Gastrocnemius medialis (tissue), 4 donors: ENCODE results near the gene RBP4. TPM values are rescaled to one million over a fixed set of nuclear protein-coding genes. Genes with fewer than 3 reads are reported as not detected.

Experiments
- ATAC-seq, 2 donors: fragments of 150-250 bp; one replicate each; pipeline ENCODE4 v1.9.1; 2016
- DNase-seq, 2 donors: peaks; one replicate each; pipeline ENCODE4 v3.0.0-alpha.2; 2019
- H3K27ac ChIP-seq, 4 donors: fragments of 200-600 bp; sonication (generic); 1 replicate in 1 of 4; 2 replicates in 3 of 4; pipeline ENCODE4 v1.5.1; 2016 to 2018; ENCODE audit warnings: mild to moderate bottlenecking in 2 of 4, moderate library complexity in 1 of 4
- H3K27me3 ChIP-seq, 3 donors: fragments of 200-600 bp; sonication (generic) in 2 of 3; 1 replicate in 1 of 3; 2 replicates in 2 of 3; pipeline versions ENCODE4 v1.5.1 to v1.6.0; 2016 to 2019; ENCODE audit warnings: mild to moderate bottlenecking in 1 of 3, moderate library complexity in 1 of 3
- H3K36me3 ChIP-seq, 2 donors: fragments of 200-600 bp; sonication (generic) in 1 of 2; one replicate each; pipeline ENCODE4 v1.5.1; 2017 to 2018
- H3K4me1 ChIP-seq, 2 donors: fragments of 200-600 bp; sonication (generic) in 1 of 2; one replicate each; pipeline ENCODE4 v1.5.1; 2016 to 2017; ENCODE audit warnings: mild to moderate bottlenecking in 2 of 2
- H3K4me3 ChIP-seq, 4 donors: fragments of 200-600 bp; sonication (generic) in 3 of 4; 1 replicate in 1 of 4; 2 replicates in 3 of 4; pipeline ENCODE4 v1.5.1; 2016 to 2019; ENCODE audit warnings: mild to moderate bottlenecking in 2 of 4
- H3K9me3 ChIP-seq, 3 donors: fragments of 200-600 bp; sonication (generic) in 2 of 3; 1 replicate in 1 of 3; 2 replicates in 2 of 3; pipeline ENCODE4 v1.5.1; 2016 to 2019
- POLR2A ChIP-seq, 2 donors: fragments of 450-650 bp; IDR thresholded peaks; one replicate each; pipeline ENCODE4 v1.6.1; 2017; ENCODE audit warnings: antibody characterized with exemption in 2 of 2, mild to moderate bottlenecking in 2 of 2, moderate library complexity in 2 of 2
- in situ Hi-C, 4 donors: fragments of 200-750 bp; cut with MboI; loops; one replicate each; pipeline versions ENCODE4 v1.15.0 to v1.8.0; 2017; ENCODE audit warnings: low sequenced_read_pairs in 4 of 4
- intact Hi-C: fragments of 100-400 bp; cut with DNase I; formaldehyde crosslinking; loops from one replicate; pipeline ENCODE4 v1.15.1; 2023; ENCODE audit warnings: low total_unique reads
- total RNA-seq, 4 donors: library from RNA; depleted of rRNA; stranded (reverse); fragments of >200 nt; gene quantifications; one replicate each; pipeline versions ENCODE4 v1.1.0 to v1.2.3, GENCODE V29; 2016
- TF ChIP-seq, protein P1 (sequence below), 5 experiments: fragments of 450-650 bp in 3 of 5; fragments of 200-600 bp in 2 of 5; sonication (generic) in 2 of 5; IDR thresholded peaks in 4 of 5; conservative IDR thresholded peaks in 1 of 5; 1 replicate in 4 of 5; 2 replicates in 1 of 5; pipeline ENCODE4 v1.5.1; 2016 to 2019; ENCODE audit warnings: antibody characterized with exemption in 5 of 5, mild to moderate bottlenecking in 3 of 5, moderate library complexity in 3 of 5

RBP4 gene
- total RNA-seq, 4 donors from 2014 or later = 3.8 to 16.2 (median 7.7) TPM

DNA sequence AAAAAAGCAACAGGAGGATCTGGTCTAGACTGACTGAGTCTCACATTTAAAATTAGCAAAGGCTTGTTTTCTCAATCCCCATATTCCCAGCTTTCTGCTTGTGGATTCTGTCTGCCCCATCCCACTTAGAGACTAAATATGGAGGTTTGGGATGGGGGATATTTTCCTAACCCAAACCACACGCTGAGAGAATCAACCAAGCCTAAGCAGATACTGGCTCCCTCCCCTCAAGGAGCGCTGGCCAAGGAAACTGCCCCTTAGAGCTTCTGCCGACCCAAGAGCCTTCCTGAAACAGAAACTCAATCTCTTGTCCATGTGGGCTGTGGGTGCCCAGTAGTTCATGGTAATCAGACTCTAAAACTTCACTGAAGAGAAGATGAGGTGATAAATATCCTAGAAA, 30.7 kb downstream of the RBP4 start:
- no peaks in the 10 kb centered on the region for H3K36me3 ChIP-seq
- no peak for ATAC-seq
- intact Hi-C loops = no loop called here
- no peaks in the 10 kb centered on the region for H3K9me3 ChIP-seq
- H3K4me3 ChIP-seq = no peak overlapping the region
- DNase-seq = no peak
- no peaks in the 10 kb centered on the region for H3K4me1 ChIP-seq
- TF ChIP-seq POLR2A (IDR thresholded peaks at IDR 0.05) = no peak
- TF ChIP-seq, protein P1, sequence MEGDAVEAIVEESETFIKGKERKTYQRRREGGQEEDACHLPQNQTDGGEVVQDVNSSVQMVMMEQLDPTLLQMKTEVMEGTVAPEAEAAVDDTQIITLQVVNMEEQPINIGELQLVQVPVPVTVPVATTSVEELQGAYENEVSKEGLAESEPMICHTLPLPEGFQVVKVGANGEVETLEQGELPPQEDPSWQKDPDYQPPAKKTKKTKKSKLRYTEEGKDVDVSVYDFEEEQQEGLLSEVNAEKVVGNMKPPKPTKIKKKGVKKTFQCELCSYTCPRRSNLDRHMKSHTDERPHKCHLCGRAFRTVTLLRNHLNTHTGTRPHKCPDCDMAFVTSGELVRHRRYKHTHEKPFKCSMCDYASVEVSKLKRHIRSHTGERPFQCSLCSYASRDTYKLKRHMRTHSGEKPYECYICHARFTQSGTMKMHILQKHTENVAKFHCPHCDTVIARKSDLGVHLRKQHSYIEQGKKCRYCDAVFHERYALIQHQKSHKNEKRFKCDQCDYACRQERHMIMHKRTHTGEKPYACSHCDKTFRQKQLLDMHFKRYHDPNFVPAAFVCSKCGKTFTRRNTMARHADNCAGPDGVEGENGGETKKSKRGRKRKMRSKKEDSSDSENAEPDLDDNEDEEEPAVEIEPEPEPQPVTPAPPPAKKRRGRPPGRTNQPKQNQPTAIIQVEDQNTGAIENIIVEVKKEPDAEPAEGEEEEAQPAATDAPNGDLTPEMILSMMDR (IDR thresholded peaks at IDR 0.05 in 4 of 5, conservative IDR thresholded peaks at IDR 0.05 in 1 of 5) = no peak
- in situ Hi-C loops = no loop called here
- H3K27ac ChIP-seq = no peak overlapping the region
- H3K27me3 ChIP-seq = peaks cover 24 to 32% (median 27%) of the 10 kb centered on the region in 3 donors

DNA sequence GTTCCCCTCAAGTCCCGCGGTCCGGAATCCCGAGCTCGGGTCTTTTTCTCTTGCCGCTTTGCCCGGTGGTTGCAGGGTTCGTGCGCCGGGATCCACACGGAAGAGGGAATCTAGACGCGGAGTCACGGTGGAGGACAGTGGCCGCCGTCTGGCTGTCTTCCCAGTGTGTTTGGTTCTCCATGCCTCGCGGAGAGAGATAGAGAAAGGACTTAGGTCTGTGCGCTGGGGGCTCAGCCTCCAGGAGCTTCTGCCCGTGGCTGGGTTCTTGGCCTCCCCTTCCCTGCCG, 33.0 kb downstream of the RBP4 start:
- Histone ChIP-seq H3K27me3 (peaks cover 24 to 32% (median 27%) of the 10 kb centered on the region in 3 donors), H3K4me1 (no peaks in the 10 kb centered on the region), H3K9me3 (no peaks in the 10 kb centered on the region), H3K4me3 (peak overlapping the region in 1 of 4 donors; percentile 6), H3K36me3 (no peaks in the 10 kb centered on the region), H3K27ac (no peak overlapping the region)
- in situ Hi-C loops = no loop called here
- intact Hi-C loops = no loop called here
- TF ChIP-seq POLR2A (IDR thresholded peaks at IDR 0.05) = no peak
- TF ChIP-seq, protein P1 (IDR thresholded peaks at IDR 0.05 in 4 of 5, conservative IDR thresholded peaks at IDR 0.05 in 1 of 5) = no peak
- DNase-seq (no peak), ATAC-seq (no peak)

DNA sequence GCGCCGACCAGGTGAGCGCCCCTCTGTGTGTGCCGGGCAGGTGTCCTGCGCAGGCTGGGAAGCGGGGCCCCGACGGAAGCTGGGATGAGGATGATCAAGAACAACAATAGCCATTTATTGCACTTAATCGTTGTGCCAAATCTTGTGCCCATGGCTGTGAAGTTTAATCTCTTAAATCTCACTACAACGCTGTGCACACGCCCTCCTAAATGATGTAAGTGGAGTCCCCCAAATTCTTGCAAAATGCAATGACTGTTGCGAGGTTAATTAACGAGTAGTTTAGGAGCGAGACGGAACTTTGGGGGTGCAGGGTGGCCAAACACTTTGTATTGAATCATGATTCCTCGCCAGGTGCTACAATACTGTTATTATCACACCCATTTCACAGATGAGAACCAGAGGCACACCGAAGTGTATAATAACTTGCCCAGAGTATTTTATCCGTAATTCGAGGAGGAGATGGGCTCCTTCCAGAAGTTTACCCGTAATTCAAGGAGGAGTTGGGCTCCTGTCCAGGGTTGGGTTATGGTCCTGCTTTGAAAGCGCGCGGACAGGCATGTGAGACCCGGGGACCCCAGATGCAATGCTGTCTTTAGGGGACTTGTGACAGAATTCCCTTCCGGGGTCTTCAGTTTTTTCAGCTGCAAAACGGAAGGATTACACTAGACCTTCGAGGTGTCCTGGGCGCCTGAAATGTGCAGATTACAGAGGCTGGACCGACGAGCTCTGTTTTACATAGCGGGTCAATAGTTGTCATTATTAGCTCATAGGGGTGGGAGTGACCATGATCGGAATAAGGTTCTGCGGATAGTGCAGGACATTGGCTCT, 33.5 kb downstream of the RBP4 start:
- H3K27ac ChIP-seq = no peak overlapping the region
- intact Hi-C loops = no loop called here
- no peak for ATAC-seq
- no peaks in the 10 kb centered on the region for H3K36me3 ChIP-seq
- DNase-seq = no peak
- peaks cover 24 to 32% (median 27%) of the 10 kb centered on the region in 3 donors for H3K27me3 ChIP-seq
- in situ Hi-C loops = no loop called here
- H3K4me3 ChIP-seq = peak overlapping the region in 2 of 4 donors; percentile 6 to 39
- no peaks in the 10 kb centered on the region for H3K4me1 ChIP-seq
- TF ChIP-seq POLR2A (IDR thresholded peaks at IDR 0.05) = no peak
- no peaks in the 10 kb centered on the region for H3K9me3 ChIP-seq

DNA sequence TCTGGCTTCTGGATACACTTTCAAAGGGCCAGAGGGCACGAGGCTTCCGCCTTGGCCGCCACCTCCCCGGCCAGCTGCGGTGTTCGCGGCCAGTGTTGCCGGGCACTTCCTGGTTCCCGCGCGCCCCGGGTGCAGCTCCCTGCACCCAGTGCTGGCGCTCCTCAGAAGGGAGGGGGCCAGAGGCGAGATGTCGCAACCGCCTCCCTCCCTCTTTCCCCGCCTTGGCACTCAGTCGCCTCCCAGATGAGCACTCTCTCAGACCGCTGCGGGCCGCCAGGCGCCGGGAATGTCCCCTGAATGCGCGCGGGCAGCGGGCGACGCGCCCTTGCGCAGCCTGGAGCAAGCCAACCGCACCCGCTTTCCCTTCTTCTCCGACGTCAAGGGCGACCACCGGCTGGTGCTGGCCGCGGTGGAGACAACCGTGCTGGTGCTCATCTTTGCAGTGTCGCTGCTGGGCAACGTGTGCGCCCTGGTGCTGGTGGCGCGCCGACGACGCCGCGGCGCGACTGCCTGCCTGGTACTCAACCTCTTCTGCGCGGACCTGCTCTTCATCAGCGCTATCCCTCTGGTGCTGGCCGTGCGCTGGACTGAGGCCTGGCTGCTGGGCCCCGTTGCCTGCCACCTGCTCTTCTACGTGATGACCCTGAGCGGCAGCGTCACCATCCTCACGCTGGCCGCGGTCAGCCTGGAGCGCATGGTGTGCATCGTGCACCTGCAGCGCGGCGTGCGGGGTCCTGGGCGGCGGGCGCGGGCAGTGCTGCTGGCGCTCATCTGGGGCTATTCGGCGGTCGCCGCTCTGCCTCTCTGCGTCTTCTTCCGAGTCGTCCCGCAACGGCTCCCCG, 34.4 kb downstream of the RBP4 start, which contains the start of gene FFAR4:
Gene FFAR4 (plus strand): TSS at position 231 of the 842 bp plus-strand sequence. CDS start 56 bp downstream, at position 287.
- in situ Hi-C loops = no loop called here
- DNase-seq = peak in 1 of 2 donors; percentile 25

More for the DNA sequence above, 34.4 kb downstream of the RBP4 start, which contains the start of gene FFAR4:
- no peaks in the 10 kb centered on the region for H3K4me1 ChIP-seq
- H3K27ac ChIP-seq = no peak within 1 kb of the TSS
- intact Hi-C loops = no loop called here
- no peaks in the 10 kb centered on the region for H3K36me3 ChIP-seq
- no peak for TF ChIP-seq POLR2A (IDR thresholded peaks at IDR 0.05)
- TF ChIP-seq, protein P1 (IDR thresholded peaks at IDR 0.05 in 4 of 5, conservative IDR thresholded peaks at IDR 0.05 in 1 of 5) = no peak
- H3K9me3 ChIP-seq = no peaks in the 10 kb centered on the region
- H3K27me3 ChIP-seq = peaks cover 24 to 32% (median 27%) of the 10 kb centered on the region in 3 donors
- H3K4me3 ChIP-seq = peak within 1 kb of the TSS in 3 of 4 donors; percentile 29 to 46 (median 39)
- no peak for ATAC-seq
